Measurements from ENCODE around the gene STAT3.

STAT3 gene

DNA sequence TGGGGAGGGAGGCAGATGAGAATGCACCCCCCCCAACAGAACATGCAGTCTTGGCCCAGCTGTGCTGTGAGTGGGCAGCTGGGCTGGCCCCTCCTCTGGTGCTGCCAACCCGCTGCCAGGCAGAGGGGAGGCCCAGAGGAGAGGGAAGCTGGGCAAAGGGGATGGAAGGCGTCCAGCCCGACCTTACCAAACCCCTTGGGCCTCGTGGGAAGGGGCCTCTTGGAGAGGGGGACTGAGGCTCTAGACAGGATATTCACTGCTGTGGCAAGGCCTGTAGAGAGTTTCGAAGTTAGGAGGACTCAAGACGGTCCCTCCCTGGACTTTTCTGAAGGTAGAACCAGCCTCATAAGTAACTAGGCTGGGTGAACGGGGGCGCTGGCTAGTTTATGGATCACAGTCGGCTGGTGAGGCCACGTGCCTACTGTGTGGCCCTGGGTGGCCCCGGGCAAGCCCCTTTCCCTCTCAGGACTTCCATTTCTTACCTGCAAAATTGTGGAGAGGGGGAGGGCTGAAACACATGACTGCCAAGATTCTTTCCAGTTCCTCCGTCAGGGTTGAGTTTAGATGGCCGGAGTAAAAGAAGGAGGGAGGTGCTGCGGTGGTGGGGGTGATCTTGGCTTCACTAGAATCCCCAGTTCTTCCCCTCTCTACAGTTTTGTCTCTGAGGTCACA is 100.8 kb downstream of the STAT3 start (continued):
- TF ChIP-seq CSDC2 (CRISPR knock-in tag; IDR thresholded peaks at IDR 0.05) = no peak
- TF ChIP-seq, protein P1, sequence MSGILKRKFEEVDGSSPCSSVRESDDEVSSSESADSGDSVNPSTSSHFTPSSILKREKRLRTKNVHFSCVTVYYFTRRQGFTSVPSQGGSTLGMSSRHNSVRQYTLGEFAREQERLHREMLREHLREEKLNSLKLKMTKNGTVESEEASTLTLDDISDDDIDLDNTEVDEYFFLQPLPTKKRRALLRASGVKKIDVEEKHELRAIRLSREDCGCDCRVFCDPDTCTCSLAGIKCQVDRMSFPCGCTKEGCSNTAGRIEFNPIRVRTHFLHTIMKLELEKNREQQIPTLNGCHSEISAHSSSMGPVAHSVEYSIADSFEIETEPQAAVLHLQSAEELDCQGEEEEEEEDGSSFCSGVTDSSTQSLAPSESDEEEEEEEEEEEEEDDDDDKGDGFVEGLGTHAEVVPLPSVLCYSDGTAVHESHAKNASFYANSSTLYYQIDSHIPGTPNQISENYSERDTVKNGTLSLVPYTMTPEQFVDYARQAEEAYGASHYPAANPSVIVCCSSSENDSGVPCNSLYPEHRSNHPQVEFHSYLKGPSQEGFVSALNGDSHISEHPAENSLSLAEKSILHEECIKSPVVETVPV (CRISPR knock-in tag; IDR thresholded peaks at IDR 0.05) = no peak
- no peak for TF ChIP-seq ARNTL (CRISPR knock-in tag; IDR thresholded peaks at IDR 0.05; ENCODE audit: borderline replicate concordance, low read depth)
- TF ChIP-seq TOX (CRISPR knock-in tag; IDR thresholded peaks at IDR 0.05; ENCODE audit: borderline replicate concordance) = no peak

DNA sequence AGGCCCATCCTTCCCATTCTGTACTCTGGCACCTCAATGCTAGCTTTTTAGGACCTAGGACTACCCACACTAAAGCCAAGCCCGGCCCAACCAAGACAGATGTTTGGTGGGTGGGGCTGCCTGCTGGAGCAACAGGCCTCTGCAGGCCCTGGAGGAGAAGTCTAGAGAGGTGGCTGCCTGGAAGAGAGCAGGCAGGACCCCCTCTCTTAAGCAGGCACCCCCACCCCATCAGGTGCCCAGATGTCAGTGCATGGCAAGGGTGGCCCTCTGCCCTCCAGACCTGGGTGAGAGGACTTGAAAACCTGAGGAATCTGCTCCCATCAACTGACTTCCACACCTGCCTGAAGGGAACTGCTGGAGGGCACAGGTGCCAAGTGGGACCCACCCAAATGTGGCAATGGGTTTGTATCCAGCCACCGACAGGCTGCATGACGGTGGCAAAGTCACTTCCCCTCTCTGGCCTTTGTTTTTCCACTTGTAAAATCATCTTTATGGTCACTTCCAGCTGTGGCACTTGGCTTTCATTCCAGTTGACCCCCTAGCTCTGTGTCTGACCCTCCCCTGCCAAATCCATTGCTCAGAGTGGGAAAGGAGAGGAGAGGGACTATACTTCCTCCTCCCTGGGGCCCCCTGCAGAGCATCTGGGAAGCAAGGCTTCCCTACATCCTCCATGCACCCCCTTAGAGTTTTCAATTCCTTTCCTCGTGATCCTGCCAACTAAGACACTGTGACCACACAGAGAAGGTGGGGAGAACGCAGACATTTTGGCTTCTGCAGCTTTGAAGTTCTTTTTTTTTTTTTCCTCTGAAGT is 101.6 kb downstream of the STAT3 start:
- no peak for TF ChIP-seq ZNF565 (CRISPR knock-in tag; conservative IDR thresholded peaks at IDR 0.05; ENCODE audit: low read depth)
- TF ChIP-seq PPARA (CRISPR knock-in tag; IDR thresholded peaks at IDR 0.05; ENCODE audit: borderline replicate concordance) = no peak
- no peak for TF ChIP-seq BACH2 (CRISPR knock-in tag; IDR thresholded peaks at IDR 0.05; ENCODE audit: borderline replicate concordance)
- no peak for TF ChIP-seq SNAI2 (CRISPR knock-in tag; IDR thresholded peaks at IDR 0.05)
- no peak for TF ChIP-seq ESRRG (CRISPR knock-in tag; IDR thresholded peaks at IDR 0.05)
- TF ChIP-seq TCF4 (CRISPR knock-in tag; IDR thresholded peaks at IDR 0.05; ENCODE audit: borderline replicate concordance) = no peak
- TF ChIP-seq RARB (CRISPR knock-in tag; IDR thresholded peaks at IDR 0.05) = no peak
- no peak for ATAC-seq

DNA sequence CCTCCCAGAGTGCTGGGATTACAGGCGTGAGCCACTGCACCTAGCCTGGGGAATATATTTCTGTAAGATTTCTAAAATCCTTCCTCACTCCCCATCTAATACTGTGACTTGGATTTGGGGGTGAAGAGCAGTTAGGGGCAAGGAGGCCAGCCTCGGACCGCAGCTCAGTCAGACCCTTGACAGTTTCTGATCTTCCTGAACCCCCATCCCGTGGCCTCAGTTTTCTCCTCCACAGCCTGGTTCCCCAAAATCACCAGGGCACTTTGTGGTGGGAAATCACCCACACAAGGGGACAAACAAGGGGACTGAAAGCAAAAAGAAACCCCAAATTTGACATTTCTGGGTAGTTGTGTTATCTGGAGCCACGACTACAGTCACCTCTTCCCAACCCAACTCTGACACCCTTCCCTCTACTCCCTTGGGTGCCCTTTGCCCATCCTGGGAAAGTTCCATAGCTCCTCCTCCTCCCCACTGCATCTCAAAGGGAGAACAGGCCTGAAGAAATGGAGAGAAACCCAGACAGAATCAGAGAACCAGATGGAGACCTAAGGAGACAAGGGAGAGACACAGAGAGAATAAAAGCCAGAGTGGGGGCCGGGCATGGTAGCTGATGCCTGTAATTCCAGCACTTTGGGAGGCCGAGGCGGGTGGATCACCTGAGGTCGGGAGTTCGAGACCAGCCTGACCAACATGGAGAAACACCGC is 102.7 kb downstream of the STAT3 start:
- no peak for ATAC-seq
- no peak for TF ChIP-seq CSDC2 (CRISPR knock-in tag; IDR thresholded peaks at IDR 0.05)
- no peak for TF ChIP-seq ZFP3 (CRISPR knock-in tag; IDR thresholded peaks at IDR 0.05)
- TF ChIP-seq, protein P2, sequence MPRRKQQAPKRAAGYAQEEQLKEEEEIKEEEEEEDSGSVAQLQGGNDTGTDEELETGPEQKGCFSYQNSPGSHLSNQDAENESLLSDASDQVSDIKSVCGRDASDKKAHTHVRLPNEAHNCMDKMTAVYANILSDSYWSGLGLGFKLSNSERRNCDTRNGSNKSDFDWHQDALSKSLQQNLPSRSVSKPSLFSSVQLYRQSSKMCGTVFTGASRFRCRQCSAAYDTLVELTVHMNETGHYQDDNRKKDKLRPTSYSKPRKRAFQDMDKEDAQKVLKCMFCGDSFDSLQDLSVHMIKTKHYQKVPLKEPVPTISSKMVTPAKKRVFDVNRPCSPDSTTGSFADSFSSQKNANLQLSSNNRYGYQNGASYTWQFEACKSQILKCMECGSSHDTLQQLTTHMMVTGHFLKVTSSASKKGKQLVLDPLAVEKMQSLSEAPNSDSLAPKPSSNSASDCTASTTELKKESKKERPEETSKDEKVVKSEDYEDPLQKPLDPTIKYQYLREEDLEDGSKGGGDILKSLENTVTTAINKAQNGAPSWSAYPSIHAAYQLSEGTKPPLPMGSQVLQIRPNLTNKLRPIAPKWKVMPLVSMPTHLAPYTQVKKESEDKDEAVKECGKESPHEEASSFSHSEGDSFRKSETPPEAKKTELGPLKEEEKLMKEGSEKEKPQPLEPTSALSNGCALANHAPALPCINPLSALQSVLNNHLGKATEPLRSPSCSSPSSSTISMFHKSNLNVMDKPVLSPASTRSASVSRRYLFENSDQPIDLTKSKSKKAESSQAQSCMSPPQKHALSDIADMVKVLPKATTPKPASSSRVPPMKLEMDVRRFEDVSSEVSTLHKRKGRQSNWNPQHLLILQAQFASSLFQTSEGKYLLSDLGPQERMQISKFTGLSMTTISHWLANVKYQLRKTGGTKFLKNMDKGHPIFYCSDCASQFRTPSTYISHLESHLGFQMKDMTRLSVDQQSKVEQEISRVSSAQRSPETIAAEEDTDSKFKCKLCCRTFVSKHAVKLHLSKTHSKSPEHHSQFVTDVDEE (CRISPR knock-in tag; IDR thresholded peaks at IDR 0.05) = no peak
- TF ChIP-seq PPARA (CRISPR knock-in tag; IDR thresholded peaks at IDR 0.05; ENCODE audit: borderline replicate concordance) = no peak
- no peak for TF ChIP-seq ESRRG (CRISPR knock-in tag; IDR thresholded peaks at IDR 0.05)
- TF ChIP-seq, protein P3, sequence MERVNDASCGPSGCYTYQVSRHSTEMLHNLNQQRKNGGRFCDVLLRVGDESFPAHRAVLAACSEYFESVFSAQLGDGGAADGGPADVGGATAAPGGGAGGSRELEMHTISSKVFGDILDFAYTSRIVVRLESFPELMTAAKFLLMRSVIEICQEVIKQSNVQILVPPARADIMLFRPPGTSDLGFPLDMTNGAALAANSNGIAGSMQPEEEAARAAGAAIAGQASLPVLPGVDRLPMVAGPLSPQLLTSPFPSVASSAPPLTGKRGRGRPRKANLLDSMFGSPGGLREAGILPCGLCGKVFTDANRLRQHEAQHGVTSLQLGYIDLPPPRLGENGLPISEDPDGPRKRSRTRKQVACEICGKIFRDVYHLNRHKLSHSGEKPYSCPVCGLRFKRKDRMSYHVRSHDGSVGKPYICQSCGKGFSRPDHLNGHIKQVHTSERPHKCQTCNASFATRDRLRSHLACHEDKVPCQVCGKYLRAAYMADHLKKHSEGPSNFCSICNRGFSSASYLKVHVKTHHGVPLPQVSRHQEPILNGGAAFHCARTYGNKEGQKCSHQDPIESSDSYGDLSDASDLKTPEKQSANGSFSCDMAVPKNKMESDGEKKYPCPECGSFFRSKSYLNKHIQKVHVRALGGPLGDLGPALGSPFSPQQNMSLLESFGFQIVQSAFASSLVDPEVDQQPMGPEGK (CRISPR knock-in tag; IDR thresholded peaks at IDR 0.05; ENCODE audit: borderline replicate concordance) = no peak
- no peak for TF ChIP-seq ARNTL (CRISPR knock-in tag; IDR thresholded peaks at IDR 0.05; ENCODE audit: borderline replicate concordance, low read depth)
- TF ChIP-seq, protein P4, sequence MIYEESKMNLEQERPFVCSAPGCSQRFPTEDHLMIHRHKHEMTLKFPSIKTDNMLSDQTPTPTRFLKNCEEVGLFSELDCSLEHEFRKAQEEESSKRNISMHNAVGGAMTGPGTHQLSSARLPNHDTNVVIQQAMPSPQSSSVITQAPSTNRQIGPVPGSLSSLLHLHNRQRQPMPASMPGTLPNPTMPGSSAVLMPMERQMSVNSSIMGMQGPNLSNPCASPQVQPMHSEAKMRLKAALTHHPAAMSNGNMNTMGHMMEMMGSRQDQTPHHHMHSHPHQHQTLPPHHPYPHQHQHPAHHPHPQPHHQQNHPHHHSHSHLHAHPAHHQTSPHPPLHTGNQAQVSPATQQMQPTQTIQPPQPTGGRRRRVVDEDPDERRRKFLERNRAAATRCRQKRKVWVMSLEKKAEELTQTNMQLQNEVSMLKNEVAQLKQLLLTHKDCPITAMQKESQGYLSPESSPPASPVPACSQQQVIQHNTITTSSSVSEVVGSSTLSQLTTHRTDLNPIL (CRISPR knock-in tag; IDR thresholded peaks at IDR 0.05; ENCODE audit: low read depth) = no peak
- no peak for TF ChIP-seq ZNF8 (CRISPR knock-in tag; IDR thresholded peaks at IDR 0.05)
- TF ChIP-seq ISL1 (CRISPR knock-in tag; IDR thresholded peaks at IDR 0.05) = no peak
- TF ChIP-seq ZNF565 (CRISPR knock-in tag; conservative IDR thresholded peaks at IDR 0.05; ENCODE audit: low read depth) = no peak
- TF ChIP-seq, protein P1 (CRISPR knock-in tag; IDR thresholded peaks at IDR 0.05) = no peak
- no peak for TF ChIP-seq TCF4 (CRISPR knock-in tag; IDR thresholded peaks at IDR 0.05; ENCODE audit: borderline replicate concordance)
- TF ChIP-seq RARB (CRISPR knock-in tag; IDR thresholded peaks at IDR 0.05) = no peak

Measured in SK-N-SH treated with all-trans-retinoic acid at 6 μM for 48 hours (cell line).